ENCODE measurements around the gene MAPK11.

DNA sequence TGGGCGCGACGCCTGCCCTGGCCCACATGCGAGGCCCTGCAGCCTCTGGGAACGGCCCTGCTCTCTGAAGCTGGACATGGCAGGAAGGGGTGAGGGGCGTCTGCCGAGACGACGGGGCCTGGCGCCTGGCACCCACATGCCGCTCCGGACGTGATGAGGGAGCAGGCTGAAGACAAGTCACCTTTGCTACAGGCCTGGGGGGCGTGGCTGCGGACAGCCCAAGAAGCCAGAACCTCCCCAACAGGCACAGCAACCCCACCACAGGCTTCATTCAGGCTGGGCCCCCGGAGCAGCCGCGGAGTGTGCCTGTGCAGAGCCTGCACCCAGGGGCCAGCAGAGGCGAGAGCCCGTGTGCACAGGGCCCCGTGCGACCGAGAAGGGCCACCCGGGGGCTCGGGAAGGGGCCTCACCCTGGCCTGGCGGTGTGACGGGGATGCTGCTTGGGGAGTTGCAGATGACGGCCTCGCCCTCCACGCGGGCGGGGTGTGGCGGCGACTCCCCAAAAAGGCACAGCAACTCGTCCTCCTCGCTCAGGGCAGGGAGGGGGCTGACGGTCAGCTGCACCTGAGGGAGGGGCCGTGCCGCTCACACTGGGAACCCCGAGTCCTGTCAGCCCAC lies 16.6 kb upstream of the MAPK11 start:
- no peak for TF ChIP-seq POLR2AphosphoS5 (IDR thresholded peaks at IDR 0.05; ENCODE audit: borderline replicate concordance, low read depth, low read length)
- TF ChIP-seq EZH2 (IDR thresholded peaks at IDR 0.05), result no peak
- no peak for TF ChIP-seq FOXP2 (optimal IDR thresholded peaks at IDR 0.05; ENCODE audit: control extremely low read depth, extremely low read length, insufficient read depth)
